Breast epithelium (tissue), 4 donors: ENCODE data around the gene ZNF18. TPM values are rescaled to one million over a fixed set of nuclear protein-coding genes. Genes with fewer than 3 reads are reported as not detected.

Experiments
- DNase-seq, 2 donors: peaks; one replicate each; pipeline ENCODE4 v3.0.0-alpha.2; 2019; ENCODE audit warnings: low spot score in 2 of 2
- H3K27ac ChIP-seq, 2 donors: fragments of 200-600 bp; sonication (generic) in 1 of 2; one replicate each; pipeline ENCODE4 v1.5.1; 2016 to 2019; ENCODE audit warnings: mild to moderate bottlenecking in 1 of 2
- H3K27me3 ChIP-seq, 2 donors: fragments of 200-600 bp; sonication (generic) in 1 of 2; one replicate each; pipeline versions ENCODE4 v1.5.1 to v1.6.0; 2017 to 2019; ENCODE audit warnings: control low read depth in 1 of 2, mild to moderate bottlenecking in 1 of 2
- H3K36me3 ChIP-seq: fragments of 200-600 bp; one replicate; pipeline ENCODE4 v1.5.1; 2019
- H3K4me1 ChIP-seq, 2 donors: fragments of 200-600 bp; sonication (generic); one replicate each; pipeline ENCODE4 v1.5.1; 2016 to 2019; ENCODE audit warnings: control low read depth in 1 of 2
- H3K4me3 ChIP-seq, 3 donors: fragments of 200-600 bp; sonication (generic); 1 replicate in 2 of 3; 2 replicates in 1 of 3; pipeline ENCODE4 v1.5.1; 2016 to 2019; ENCODE audit warnings: mild to moderate bottlenecking in 3 of 3, moderate library complexity in 2 of 3
- H3K9me3 ChIP-seq, 2 donors: fragments of 200-600 bp; sonication (generic) in 1 of 2; one replicate each; pipeline ENCODE4 v1.5.1; 2016 to 2019; ENCODE audit warnings: control low read depth in 1 of 2
- CTCF ChIP-seq, 3 donors: fragments of 450-650 bp; IDR thresholded peaks; one replicate each; pipeline ENCODE4 v1.5.1; 2016 to 2017; ENCODE audit warnings: antibody characterized with exemption in 3 of 3, mild to moderate bottlenecking in 3 of 3, moderate library complexity in 3 of 3
- POLR2A ChIP-seq: fragments of 450-650 bp; IDR thresholded peaks from one replicate; pipeline ENCODE4 v1.6.1; 2016; ENCODE audit warnings: antibody characterized with exemption, mild to moderate bottlenecking, moderate library complexity
- POLR2AphosphoS5 ChIP-seq, 3 donors: sonication (generic); formaldehyde crosslinking; IDR thresholded peaks; one replicate each; pipeline ENCODE4 v1.6.1; 2017; ENCODE audit warnings: antibody characterized with exemption in 3 of 3
- intact Hi-C: fragments of 100-400 bp; cut with DNase I; formaldehyde crosslinking; loops from one replicate; pipeline ENCODE4 v1.15.1; 2023; ENCODE audit warnings: low total_unique reads
- total RNA-seq, 3 donors: library from RNA; depleted of rRNA; stranded (reverse); fragments of >200 nt; gene quantifications; one replicate each; pipeline ENCODE4 v1.1.0, GENCODE V29; 2016

ZNF18 gene
- total RNA-seq, 3 donors from 2014 or later = 7.5 to 11.6 (median 10.2) TPM

GRCh38 chr17:11999696-12000095 lies 2.4 kb upstream of the ZNF18 start:
- DNase-seq = no peak
- H3K27ac ChIP-seq = no peak overlapping the region
- no peak overlapping the region for H3K4me3 ChIP-seq
- intact Hi-C loops = no loop called here
- no peak for TF ChIP-seq CTCF (IDR thresholded peaks at IDR 0.05)
- no peak for TF ChIP-seq POLR2AphosphoS5 (IDR thresholded peaks at IDR 0.05)
- TF ChIP-seq POLR2A = no peak
- H3K36me3 ChIP-seq = no peaks in the 10 kb centered on the region
- no peaks in the 10 kb centered on the region for H3K4me1 ChIP-seq
- no peaks in the 10 kb centered on the region for H3K9me3 ChIP-seq
- no peaks in the 10 kb centered on the region for H3K27me3 ChIP-seq

GRCh38 chr17:11997972-11998233 lies 628 bp upstream of the ZNF18 start:
- no peaks in the 10 kb centered on the region for H3K27me3 ChIP-seq
- no peaks in the 10 kb centered on the region for H3K4me1 ChIP-seq
- H3K9me3 ChIP-seq = no peaks in the 10 kb centered on the region
- H3K27ac ChIP-seq = peak overlapping the region; percentile 86 to 92
- no peak for DNase-seq
- peak overlapping the region; percentile 89 to 93 (median 92) for H3K4me3 ChIP-seq
- TF ChIP-seq POLR2A (no peak), CTCF (IDR thresholded peaks at IDR 0.05) (no peak), POLR2AphosphoS5 (IDR thresholded peaks at IDR 0.05) (no peak)
- no peaks in the 10 kb centered on the region for H3K36me3 ChIP-seq
- intact Hi-C loops = no loop called here

- Histone ChIP-seq H3K4me3 (peak overlapping the region; percentile 89 to 93 (median 92)), H3K4me1 (no peaks in the 10 kb centered on the region), H3K27me3 (no peaks in the 10 kb centered on the region), H3K36me3 (no peaks in the 10 kb centered on the region), H3K9me3 (no peaks in the 10 kb centered on the region), H3K27ac (peak overlapping the region; percentile 86 to 92)
- intact Hi-C loops = no loop called here
- TF ChIP-seq POLR2AphosphoS5 (IDR thresholded peaks at IDR 0.05) (no peak), CTCF (IDR thresholded peaks at IDR 0.05) (peak in 2 of 3 donors; percentile 19 to 21), POLR2A (no peak)
- DNase-seq = no peak
These were observed 541 bp downstream of the ZNF18 start for GRCh38 chr17:11996722-11997146.

- intact Hi-C loops = no loop called here
- Histone ChIP-seq H3K4me3 (no peak overlapping the region), H3K9me3 (no peaks in the 10 kb centered on the region), H3K36me3 (no peaks in the 10 kb centered on the region), H3K4me1 (no peaks in the 10 kb centered on the region), H3K27me3 (no peaks in the 10 kb centered on the region), H3K27ac (no peak overlapping the region)
- TF ChIP-seq CTCF (IDR thresholded peaks at IDR 0.05) = no peak
- no peak for TF ChIP-seq POLR2A
- no peak for TF ChIP-seq POLR2AphosphoS5 (IDR thresholded peaks at IDR 0.05)
- DNase-seq = no peak
These were observed 5.8 kb downstream of the ZNF18 start for GRCh38 chr17:11991461-11991860.

GRCh38 chr17:11990363-11990983 lies 6.8 kb downstream of the ZNF18 start:
- no peak for TF ChIP-seq POLR2A
- TF ChIP-seq POLR2AphosphoS5 (IDR thresholded peaks at IDR 0.05) = no peak
- TF ChIP-seq CTCF (IDR thresholded peaks at IDR 0.05) = no peak
- Histone ChIP-seq H3K27me3 (no peaks in the 10 kb centered on the region), H3K36me3 (no peaks in the 10 kb centered on the region), H3K27ac (no peak overlapping the region), H3K9me3 (no peaks in the 10 kb centered on the region), H3K4me1 (no peaks in the 10 kb centered on the region), H3K4me3 (no peak overlapping the region)
- intact Hi-C loops = no loop called here
- no peak for DNase-seq
